Middle frontal gyrus (tissue), 1 donor: ENCODE measurements around the gene RSPH10B2.
A peak's percentile ranks its signal among the peaks of the same experiment; 100 is the strongest.
"Not testable (repeated sequence)": the region's sequence is repeated elsewhere in the genome, so short reads cannot be mapped to it uniquely, and the experiment has no call there.

Experiments
- DNase-seq: peaks from one replicate; pipeline ENCODE4 v3.0.0-alpha.2; 2015; ENCODE audit warnings: low spot score; ENCODE audit errors: extremely low spot score

RSPH10B2 gene

GRCh38 chr7:6753964-6754363 lies at the start of gene RSPH10B2:
Gene RSPH10B2 (plus strand): TSS chr7:6754103. CDS start chr7:6757678, 3,575 bp downstream.
- DNase-seq = not testable (repeated sequence)

- DNase-seq = no peak
Observed at GRCh38 chr7:6705959-6706665, 47.8 kb upstream of the RSPH10B2 start.

- DNase-seq = peak; percentile 86
Observed at GRCh38 chr7:6706666-6707407, 47.1 kb upstream of the RSPH10B2 start, which contains the start of gene ZNF12. Gene ZNF12 (minus strand): TSS chr7:6706947. CDS start chr7:6705173, 1,774 bp downstream.

GRCh38 chr7:6708304-6708703 lies 45.6 kb upstream of the RSPH10B2 start:
- DNase-seq = no peak

- no peak for DNase-seq
Observed at GRCh38 chr7:6709808-6710207, 44.1 kb upstream of the RSPH10B2 start.

GRCh38 chr7:6714360-6714759 lies 39.5 kb upstream of the RSPH10B2 start:
- DNase-seq = no peak

- DNase-seq = not testable (repeated sequence)
Observed at GRCh38 chr7:6715898-6716297, 38.0 kb upstream of the RSPH10B2 start.

GRCh38 chr7:6718124-6718523 lies 35.8 kb upstream of the RSPH10B2 start:
- DNase-seq = no peak

GRCh38 chr7:6724351-6724750 lies 29.6 kb upstream of the RSPH10B2 start:
- not testable (repeated sequence) for DNase-seq

GRCh38 chr7:6725003-6725402 lies 28.9 kb upstream of the RSPH10B2 start:
- DNase-seq = no peak

- DNase-seq = not testable (repeated sequence)
Observed at GRCh38 chr7:6726341-6726740, 27.6 kb upstream of the RSPH10B2 start.

GRCh38 chr7:6727663-6728062 lies 26.2 kb upstream of the RSPH10B2 start:
- no peak for DNase-seq

- not testable (repeated sequence) for DNase-seq
Observed at GRCh38 chr7:6728893-6729491, 24.9 kb upstream of the RSPH10B2 start.

- peak; percentile 89 for DNase-seq
Observed at GRCh38 chr7:6729492-6730342, 24.2 kb upstream of the RSPH10B2 start.

- DNase-seq = no peak
Observed at GRCh38 chr7:6730343-6730633, 23.6 kb upstream of the RSPH10B2 start.

- DNase-seq = not testable (repeated sequence)
Observed at GRCh38 chr7:6738415-6738814, 15.5 kb upstream of the RSPH10B2 start.

- DNase-seq = not testable (repeated sequence)
Observed at GRCh38 chr7:6744410-6745100, 9.3 kb upstream of the RSPH10B2 start.

GRCh38 chr7:6749335-6749734 lies 4.6 kb upstream of the RSPH10B2 start:
- DNase-seq = not testable (repeated sequence)

GRCh38 chr7:6750173-6750572 lies 3.7 kb upstream of the RSPH10B2 start:
- DNase-seq = not testable (repeated sequence)

- DNase-seq = not testable (repeated sequence)
Observed at GRCh38 chr7:6761186-6761585, 7.3 kb downstream of the RSPH10B2 start.

- DNase-seq = not testable (repeated sequence)
Observed at GRCh38 chr7:6781581-6781980, 27.7 kb downstream of the RSPH10B2 start.
